NB4 (cell line): Measurements from ENCODE around the gene ZNF578.
"Not testable (repeated sequence)": the region's sequence is repeated elsewhere in the genome, so short reads cannot be mapped to it uniquely, and the experiment has no call there.

Source experiments
- POLR2A ChIP-seq: IDR thresholded peaks from 2 replicates; pipeline ENCODE4 v1.6.1; 2011; ENCODE audit warnings: mild to moderate bottlenecking; ENCODE audit not compliant: insufficient read length; ENCODE audit errors: extremely low read depth
- TF ChIP-seq, protein P1 (sequence below): IDR thresholded peaks from one replicate; pipeline ENCODE4 v1.5.1; 2012; ENCODE audit warnings: low read depth, low read length

DNA sequence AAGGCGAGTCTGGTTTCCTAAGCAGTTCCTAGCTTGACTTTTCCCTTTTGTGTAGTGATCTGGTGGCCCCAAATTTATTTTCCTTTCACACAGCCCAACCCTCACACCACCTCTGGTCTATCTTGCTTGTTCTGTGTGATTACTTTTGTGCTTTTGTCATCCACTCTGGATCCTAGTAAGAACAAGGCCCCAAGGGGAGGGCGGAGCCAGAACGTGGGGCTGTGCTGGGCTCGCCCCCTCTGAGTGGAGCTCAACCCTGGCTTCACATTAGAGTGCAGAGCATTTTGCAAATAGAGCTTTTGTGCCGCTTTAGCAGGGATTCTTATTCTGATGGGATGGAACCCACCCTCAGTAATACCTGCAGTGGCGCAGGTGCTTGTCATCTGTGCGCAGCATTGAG is 31.7 kb downstream of the ZNF578 start:
- TF ChIP-seq, protein P1, sequence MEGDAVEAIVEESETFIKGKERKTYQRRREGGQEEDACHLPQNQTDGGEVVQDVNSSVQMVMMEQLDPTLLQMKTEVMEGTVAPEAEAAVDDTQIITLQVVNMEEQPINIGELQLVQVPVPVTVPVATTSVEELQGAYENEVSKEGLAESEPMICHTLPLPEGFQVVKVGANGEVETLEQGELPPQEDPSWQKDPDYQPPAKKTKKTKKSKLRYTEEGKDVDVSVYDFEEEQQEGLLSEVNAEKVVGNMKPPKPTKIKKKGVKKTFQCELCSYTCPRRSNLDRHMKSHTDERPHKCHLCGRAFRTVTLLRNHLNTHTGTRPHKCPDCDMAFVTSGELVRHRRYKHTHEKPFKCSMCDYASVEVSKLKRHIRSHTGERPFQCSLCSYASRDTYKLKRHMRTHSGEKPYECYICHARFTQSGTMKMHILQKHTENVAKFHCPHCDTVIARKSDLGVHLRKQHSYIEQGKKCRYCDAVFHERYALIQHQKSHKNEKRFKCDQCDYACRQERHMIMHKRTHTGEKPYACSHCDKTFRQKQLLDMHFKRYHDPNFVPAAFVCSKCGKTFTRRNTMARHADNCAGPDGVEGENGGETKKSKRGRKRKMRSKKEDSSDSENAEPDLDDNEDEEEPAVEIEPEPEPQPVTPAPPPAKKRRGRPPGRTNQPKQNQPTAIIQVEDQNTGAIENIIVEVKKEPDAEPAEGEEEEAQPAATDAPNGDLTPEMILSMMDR = not testable (repeated sequence)
- not testable (repeated sequence) for TF ChIP-seq POLR2A
